ENCODE measurements around the gene GPM6B.
"Not testable (repeated sequence)": the region's sequence is repeated elsewhere in the genome, so short reads cannot be mapped to it uniquely, and the experiment has no call there.

GPM6B gene

DNA sequence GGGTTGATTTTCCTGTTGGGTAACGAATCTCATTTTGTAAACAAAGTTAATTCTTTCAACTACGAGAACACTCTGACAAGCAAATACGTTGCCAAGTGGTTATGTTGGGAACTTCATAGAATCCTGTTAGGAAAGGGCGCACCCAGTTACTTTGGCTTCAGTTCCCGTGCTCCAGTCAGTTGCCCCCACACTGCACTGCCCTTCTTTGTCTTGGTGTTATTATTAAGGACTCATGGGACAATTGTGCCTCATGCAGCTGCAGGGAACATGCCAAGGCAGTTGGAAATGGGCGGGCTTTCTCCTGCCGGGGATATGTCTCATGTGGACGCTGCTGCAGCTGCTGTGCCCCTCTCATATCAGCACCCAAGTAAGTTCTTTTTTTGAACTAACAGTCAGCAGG is 53.4 kb downstream of the GPM6B start:
- no peak for DNase-seq

DNA sequence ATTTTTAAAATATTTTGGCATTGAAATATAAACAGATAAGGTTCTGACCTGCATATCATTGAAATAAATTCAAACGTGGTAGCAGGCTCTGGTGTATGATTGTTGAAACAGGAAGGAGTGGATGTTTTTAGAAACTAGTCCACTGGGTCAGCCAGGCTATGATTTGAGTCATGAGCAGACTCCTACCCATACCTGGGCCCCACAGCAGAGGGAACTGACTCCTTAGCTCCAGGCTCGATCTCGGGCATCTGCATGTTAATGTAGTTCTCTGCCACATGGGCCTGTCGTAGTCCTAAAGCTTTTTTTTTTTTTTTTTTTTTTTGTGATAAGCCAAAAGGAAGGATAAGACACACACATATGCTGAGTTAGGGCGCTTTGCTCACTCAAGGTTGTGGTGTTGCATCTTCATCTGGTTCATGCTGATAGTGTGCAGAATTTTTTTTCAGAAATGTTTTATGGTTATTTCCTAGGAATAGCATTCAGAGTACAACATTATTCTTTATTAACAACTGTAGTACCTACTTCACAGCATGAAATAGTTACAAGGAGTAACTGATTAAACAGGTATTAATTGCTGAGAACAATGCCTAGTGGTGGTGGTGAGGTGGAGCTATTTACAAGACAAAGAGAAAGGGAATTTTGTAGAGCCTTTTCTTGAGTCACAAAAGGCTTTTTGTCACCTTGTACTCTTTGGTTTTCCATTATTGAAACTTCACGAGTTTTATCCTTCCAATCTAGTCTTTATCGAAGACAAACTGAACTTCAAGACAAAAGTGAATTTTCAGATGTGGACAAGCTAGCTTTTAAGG is 55.1 kb downstream of the GPM6B start:
- peak; percentile 54 for DNase-seq

DNA sequence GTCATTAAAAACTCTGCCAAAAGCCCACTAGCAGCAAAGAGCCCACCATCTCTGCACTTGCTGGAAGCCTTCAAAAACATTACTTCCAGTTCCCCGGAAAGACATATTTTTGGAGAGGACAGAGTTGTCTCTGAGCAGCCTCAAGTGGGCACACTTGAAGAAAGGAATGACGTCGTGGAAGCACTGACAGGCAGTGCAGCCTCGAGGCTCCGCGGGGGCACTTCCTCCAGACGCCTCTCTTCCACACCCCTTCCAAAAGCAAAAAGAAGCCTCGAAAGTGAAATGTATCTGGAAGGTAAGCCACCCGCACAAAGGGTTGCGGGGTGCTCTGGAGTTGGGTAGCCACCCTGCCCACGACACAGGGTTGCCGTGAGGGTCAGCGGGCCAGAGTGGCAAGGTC is 56.5 kb downstream of the GPM6B start:
- DNase-seq = no peak

DNA sequence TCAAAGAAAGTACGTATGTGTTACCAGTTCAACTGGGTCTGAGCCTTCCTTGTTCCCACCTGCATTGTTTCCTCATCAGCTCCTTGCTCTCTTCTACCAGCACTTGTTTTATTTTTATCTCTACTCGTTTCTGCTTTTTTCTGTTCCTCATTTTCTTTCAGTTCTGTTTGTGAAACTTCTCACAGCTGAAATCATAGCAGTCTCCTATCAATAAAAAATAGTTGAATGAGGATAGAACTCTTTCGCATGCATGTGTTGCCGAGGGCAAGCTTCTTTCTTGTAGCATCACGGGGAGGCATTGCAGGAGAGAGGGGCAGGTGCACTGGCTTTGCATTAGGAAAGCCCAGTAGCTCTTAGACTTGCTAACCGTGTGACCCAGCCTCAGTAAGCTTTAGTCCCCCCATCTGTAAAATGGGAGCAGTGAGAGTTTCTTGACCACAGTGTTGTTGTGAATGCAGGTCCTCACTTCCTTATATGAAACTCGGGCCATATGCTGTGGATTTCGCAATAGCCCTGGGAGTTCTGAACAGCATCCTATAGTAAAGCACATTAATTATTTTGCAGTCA is 57.7 kb downstream of the GPM6B start:
- no peak for DNase-seq

DNA sequence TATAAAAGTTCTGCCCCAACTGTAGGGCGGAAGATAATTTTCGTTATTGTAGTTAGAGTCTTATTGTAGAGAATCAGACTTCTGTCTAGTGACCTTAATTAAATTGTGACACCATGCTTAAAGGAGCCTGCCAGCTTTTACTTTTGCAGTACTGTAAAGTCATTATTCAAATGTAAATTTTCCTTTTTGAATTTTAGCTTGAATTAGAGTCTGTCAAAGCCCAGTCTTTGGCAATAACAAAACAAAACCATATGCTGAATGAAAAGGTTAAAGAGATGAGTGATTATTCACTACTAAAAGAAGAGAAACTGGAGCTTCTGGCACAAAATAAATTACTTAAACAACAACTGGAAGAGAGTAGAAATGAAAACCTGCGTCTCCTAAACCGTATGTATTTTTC is 60.5 kb downstream of the GPM6B start:
- no peak for DNase-seq

DNA sequence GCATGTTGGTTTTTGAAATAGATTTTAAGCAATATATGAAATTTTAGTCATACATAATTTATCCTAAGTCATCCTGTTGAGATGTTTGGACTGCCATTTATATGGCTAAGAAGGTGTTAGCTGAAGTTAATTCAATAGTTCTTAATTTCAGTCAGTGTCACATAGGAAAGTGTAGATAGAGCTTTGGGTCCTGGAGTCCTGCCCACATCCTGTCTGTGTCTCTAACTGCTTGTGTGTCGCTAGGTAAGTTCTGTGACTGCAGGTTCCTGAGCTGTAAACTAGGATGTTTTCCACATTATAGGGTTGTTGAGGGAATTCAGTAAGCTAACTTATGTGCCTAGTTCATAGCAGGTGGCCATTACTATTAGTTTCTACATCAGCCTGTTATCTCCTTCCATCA is 61.6 kb downstream of the GPM6B start:
- DNase-seq = no peak

DNA sequence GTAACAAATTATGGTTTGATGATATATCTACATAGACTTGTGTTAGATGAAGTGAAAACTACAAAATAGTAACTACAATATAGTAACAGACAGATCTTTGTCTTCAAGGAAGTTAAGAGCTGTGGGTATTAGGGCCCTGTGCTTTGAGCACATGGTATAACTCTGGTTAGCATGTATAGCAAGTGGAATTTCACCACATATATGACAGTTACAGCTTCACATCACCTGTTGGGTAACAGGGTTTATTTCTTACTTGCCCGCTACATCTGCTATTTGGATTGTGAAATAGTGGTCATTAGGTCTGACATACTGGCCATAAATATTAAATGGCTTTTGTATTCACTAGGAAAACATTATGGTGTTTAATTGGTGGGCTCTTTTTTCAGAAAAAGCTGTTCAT is 62.1 kb downstream of the GPM6B start:
- peak; percentile 46 for DNase-seq

DNA sequence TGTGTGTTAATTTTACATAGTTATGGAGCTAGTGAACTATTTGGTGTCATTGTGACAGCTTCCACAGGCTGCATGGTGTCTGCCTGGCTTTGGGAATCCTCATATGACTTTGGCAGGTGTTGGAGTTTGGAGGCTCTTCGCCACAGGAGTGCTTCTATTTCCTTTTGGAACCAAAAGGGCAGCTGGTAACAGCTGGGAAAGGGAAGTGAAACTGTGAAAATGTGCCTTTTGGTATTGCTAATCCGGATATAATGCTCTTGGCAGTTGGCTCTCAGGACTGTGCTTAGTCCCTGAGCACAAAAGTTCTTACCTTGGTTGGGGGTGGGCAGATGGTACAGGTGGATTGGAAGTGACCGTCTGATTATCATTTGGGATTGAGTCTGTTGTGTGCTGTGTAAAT is 64.2 kb downstream of the GPM6B start:
- DNase-seq = no peak

DNA sequence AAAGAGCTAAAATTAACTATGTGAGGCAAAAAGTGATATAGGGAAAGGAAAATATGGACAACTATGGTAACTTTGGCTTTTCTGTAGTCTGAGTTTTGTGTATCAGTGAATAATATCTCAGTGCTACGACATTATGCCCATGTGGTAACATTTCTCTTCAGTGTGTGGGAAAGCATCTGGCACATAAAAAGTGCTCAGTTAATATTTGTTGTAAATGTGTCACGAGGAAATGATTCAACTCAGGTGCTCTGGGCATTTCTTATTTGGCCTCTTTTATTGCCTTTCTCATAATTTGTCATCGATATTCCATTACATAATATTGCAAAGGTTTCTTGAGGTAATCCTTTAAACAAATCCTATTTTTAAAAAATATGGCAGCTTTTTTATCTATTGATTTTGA is 64.8 kb downstream of the GPM6B start:
- DNase-seq = no peak

DNA sequence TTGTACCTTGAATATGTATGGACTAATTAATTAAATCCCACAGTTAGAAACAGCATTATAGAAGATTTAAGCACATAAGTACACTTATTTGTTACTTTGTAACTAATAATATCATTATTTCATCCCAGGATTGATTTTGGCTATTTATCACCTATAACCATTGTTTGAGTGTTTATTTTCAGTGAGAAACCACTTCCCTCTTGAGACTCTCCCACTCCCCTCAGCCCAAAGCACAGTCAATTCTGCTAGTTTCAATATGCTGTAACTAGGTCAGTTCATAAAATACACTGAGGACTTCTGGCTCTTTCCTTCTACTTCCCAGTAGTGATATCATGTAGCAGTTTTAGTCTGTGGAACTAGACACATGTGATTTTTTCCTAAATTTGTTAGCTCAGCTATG is 66.1 kb downstream of the GPM6B start:
- no peak for DNase-seq

DNA sequence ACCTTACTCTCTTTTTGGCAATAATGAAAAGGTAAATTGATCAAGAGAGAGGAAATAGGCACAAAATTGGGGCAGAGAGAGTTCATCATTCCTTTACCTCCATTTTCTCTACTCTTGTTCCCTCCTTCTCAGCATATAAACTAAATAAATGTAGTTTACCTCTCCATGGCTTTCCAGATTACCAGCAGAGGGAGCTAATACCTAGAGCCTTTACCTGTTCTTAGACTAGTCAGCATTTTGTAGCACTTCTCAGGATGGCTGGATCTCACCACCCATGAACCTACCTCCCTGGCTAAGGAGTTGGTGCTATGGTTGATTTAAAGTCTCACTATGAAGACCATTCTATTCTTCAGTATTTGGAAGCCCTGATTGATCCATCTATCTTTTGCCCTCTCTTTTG is 66.7 kb downstream of the GPM6B start:
- peak; percentile 60 for DNase-seq

DNA sequence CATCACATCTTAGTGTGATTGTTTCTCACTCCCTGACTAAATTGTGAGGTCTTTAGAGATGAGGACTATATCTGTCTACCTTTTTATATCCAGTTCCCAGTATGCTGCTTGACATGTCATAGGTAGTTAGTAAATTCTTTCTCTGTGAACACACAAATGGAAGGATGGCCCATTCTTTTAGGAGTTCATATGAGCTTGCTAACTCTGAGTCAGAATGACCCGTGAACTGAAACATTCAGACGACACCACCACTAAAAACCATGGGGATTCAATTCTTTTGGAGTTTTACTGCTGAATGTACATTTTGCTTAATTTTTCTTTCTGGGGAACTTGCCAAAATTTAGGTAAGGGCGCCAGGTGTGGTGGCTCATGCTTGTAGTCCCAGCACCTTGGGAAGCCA is 68.4 kb downstream of the GPM6B start:
- no peak for DNase-seq

DNA sequence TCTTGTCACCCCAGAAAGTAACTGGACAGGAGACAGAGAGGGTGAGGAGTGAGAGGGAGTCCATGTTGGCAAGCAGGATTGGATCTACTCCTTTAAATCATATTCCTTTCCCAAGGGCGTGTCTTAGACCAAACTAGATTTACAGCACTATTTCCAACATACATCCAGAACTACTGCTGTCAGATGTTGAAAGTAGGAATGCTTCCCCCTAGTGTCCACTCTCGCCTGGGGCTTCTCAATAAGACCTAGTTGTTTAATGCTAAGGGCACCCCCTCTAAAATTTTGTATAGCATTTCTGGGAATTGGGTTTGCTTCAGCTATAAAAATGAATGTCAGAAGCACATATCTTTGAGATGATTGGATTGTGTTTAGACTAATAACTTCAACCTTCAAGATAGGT is 69.1 kb downstream of the GPM6B start:
- DNase-seq = peak; percentile 73

DNA sequence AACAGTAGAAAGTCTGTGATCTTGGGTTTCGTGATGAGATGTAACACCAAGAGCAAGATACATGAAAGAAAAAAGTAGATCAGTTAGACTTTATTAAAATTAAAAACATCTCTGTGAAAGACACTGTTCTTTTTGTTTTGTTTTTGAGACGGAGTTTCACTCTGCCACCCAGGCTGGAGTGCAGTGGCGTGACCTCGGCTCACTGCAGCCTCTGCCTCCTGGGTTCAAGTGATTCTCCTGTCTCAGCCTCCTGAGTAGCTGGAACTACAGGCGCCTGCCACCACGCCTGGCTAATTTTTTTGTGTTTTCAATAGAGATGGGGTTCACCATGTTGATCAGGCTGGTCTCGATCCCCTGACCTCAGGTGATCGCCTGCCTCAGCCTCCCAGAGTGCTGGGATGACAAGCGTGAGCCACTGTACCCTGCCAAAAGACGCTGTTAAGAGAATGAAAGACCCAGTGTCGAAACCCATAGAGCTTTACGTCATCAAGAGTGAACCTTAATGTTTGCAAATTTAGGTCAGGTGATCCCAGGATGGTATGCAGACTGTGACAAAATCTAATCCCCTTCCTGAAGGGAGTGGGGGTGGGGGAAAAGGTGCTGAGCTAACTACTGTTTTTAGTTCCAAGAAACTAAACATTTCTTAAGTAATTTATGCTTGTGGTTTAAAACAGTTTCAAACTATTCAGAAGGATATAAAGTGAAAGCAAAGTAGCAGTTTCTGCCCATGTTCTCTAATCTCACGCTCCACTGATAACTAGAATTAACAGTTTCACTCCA is 74.3 kb downstream of the GPM6B start:
- DNase-seq = peak; percentile 67

DNA sequence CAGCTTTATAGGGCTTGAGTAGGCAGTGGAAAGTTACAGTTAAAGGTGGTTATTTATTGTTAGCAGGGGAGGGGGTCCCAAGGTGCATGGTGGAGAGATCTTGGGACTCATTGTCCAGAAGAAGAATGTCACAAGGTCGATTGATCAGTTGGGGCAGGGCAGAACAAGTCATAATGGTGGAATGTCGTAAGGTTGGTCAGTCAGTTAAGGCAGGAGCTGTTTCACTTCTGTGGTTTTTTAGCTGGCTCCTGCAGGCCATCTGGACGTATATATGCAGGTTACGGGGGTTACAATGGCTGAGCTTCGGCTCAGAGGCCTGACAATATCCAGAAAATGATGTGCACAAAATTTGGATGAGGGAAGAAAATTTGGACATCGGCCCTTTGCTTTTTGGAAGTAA is 75.2 kb downstream of the GPM6B start:
- no peak for DNase-seq

DNA sequence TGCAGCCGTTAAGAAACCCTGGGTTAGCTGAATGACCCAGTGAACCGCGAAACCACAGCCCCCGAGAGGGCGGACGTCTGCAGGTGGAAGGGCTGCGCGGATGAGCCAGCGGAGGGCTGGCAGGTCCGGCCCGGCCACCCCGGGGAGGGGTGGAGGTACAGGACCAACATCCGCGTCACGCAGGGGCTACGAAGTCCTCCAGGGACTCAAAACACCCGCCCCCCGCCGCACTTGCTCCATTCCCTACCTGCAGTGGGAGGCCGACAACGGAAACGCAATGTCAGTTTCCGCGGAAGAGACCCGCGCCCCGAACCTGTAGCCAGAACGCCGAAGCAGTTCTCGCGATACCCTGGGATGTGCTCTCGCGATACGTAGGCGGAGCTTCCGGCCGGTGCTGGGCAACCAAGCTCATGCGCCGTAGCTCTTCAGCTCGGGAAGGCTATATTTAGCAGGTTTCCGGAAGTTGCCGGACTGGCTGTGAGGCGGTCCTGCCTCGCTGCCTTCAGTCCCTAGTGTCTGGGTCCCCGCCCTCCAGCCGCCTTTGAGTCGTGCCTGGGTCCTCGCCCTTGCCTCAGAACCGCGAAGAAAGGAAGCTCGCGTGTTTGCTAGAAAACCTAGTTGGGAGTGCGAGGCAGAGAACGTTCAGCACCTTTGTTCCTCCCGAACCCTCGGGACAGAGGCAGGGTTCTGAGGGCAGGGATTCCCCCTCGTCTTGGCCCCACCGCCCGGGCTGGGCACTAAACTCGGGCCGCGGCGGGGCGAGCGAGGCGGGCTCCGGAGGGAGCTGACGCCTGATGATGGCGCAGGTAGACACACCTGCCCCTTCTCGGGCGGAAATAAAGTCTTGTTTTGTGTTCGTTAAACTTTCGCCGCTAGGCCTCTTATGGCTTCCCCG is 82.4 kb downstream of the GPM6B start, which contains the start of the genes OFD1 and TRAPPC2:
TSS of gene OFD1 (plus strand) at position 471 of the 895 bp plus-strand sequence. CDS start at position 795, 324 bp downstream.
TSS of gene TRAPPC2 (minus strand) at position 343 of the 895 bp plus-strand sequence. CDS start 14,657 bp downstream, outside the sequence.
- DNase-seq = peak; percentile 97

DNA sequence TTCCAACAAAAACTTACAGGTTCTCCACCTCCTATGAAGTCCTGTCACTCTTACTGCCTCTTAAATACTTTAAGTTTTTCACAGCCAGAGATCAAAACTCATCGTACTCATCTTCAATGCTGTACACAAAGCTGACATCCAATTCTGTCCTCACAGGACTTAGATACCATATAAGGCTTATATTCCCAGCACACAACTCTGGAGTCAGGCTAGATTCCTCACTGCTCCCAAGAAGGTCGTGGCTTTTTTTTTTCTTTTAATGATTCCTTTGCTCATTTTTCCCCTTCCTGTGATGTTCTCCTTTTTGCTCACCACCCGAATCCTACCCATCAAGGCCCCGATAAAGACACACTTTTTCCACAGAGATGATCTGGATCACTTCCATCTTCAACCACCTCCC is 83.4 kb downstream of the GPM6B start:
- DNase-seq = no peak

DNA sequence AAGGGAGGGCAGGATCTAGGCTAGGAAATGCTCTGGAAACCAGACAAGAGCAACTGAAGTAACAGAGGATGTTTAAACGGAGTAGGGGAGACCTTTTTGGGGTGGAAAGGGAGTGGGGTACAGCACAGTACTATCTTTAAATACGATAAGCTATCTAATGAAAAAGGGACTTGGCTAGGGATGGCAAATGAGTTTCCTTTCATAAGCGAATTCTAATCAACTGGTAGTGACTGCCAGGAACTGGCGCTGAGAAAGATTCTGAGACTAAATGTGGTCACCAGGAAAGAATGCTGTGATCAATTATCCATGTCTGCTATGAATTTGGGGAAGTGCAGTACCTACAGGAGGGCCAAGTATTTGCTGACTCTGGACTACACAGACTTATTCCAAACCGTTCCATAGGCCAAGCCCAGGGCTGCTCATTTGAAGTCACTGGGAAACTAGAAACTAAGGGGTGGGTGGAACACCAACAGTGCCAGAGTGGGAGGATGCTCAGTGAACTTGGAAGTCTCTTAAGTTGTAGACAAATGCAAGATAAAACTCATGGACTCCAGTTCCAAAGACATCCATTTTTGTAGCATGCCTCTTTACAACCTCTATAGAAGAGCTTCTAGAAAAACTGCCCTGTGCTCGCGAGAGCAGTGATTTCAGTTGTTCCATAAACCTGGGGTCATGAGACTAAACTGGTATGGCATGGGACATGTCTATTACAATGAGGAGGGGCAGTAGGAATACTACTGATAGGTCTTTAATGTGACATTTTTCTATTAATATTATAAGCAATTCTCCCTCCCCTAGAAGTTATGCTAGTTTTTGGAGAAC is 84.4 kb downstream of the GPM6B start:
- no peak for DNase-seq

DNA sequence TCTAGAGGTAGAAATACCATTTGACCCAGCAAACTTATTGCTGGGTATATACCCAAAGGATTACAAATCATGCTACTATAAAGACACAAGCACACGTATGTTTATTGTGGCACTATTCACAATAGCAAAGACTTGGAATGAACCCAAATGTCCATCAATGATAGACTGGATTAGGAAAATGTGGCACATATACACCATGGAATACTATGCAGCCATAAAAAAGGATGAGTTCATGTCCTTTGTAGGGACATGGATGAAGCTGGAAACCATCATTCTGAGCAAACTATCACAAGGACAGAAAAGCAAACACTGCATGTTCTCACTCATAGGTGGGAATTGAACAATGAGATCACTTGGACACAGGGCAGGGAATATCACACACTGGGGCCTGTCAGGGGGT is 86.4 kb downstream of the GPM6B start:
- DNase-seq = not testable (repeated sequence)

DNA sequence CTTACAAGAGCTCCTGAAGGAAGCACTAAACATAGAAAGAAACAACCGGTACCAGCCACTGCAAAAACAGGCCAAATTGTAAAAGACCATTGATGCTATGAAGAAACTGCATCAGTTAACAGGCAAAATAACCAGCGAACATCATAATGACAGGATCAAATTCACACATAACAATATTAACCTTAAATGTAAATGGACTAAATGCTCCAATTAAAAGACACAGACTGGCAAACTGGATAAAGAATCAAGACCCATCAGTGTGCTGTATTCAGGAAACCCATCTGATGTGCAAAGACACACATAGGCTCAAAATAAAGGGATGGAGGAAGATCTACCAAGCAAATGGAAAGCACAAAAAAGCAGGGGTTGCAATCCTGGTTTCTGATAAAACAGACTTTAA is 90.3 kb downstream of the GPM6B start:
- not testable (repeated sequence) for DNase-seq

DNA sequence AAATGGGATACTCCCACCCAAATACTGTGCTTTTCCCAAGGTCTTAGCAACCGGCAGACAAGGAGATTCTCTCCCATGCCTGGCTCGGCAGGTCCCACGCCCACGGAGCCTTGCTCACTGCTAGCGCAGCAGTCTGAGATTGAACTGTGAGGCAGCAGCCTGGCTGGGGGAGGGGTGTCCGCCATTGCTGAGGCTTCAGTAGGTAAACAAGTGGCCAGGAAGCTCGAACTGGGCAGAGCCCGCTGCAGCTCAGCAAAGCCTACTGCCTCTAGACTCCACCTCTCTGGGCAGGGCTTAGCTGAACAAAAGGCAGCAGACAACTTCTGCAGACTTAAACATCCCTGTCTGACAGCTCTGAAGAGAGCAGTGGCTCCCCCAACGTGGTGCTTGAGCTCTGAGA is 92.0 kb downstream of the GPM6B start:
- DNase-seq = not testable (repeated sequence)

Measured in hematopoietic multipotent progenitor cell treated with erythropoietin and hydrocortisone succinate and interleukin-3 and kit ligand, for 4 days (in vitro differentiated cells).